Esophagus squamous epithelium (tissue), 4 donors: ENCODE results near the gene NFIB.

Experiments
- POLR2A ChIP-seq, 4 donors: fragments of 450-650 bp; IDR thresholded peaks; one replicate each; pipeline ENCODE4 v1.6.1; 2017; ENCODE audit warnings: antibody characterized with exemption in 4 of 4, mild to moderate bottlenecking in 4 of 4, moderate library complexity in 3 of 4
- TF ChIP-seq, protein P1 (sequence below), 6 experiments: fragments of 450-650 bp in 4 of 6; fragments of 200-600 bp in 2 of 6; sonication (generic) in 2 of 6; IDR thresholded peaks; one replicate each; pipeline ENCODE4 v1.5.1; 2016 to 2019; ENCODE audit warnings: antibody characterized with exemption in 6 of 6, mild to moderate bottlenecking in 4 of 6, moderate library complexity in 4 of 6

DNA sequence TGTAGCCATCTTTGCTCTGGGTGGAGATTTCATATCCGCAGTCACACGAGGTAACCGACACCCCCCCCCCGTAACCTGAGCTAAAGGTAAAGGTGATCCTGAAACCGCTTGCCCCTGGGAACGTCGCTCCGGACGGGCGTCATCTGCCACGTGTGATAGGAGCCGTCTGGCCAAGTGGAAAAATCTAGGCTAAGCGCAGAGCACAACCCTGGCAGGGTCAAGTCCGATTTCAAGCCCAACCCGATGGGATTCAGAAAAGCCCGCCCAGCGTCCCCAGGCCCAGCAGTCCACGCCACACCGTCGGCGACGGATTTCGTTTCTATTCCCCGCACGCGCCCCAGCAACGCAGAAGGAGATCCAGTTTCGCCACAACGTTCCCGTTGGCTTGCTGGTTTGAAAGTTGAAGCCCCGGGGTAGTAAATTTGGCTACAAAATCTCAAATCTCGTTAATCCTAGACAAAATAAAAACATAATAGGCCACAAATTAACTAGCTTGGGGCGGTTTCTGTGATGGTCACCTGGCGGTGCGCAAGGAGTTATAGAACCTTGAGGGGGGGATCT, 32.4 kb upstream of the NFIB start:
- TF ChIP-seq POLR2A (IDR thresholded peaks at IDR 0.05), result no peak
- TF ChIP-seq, protein P1, sequence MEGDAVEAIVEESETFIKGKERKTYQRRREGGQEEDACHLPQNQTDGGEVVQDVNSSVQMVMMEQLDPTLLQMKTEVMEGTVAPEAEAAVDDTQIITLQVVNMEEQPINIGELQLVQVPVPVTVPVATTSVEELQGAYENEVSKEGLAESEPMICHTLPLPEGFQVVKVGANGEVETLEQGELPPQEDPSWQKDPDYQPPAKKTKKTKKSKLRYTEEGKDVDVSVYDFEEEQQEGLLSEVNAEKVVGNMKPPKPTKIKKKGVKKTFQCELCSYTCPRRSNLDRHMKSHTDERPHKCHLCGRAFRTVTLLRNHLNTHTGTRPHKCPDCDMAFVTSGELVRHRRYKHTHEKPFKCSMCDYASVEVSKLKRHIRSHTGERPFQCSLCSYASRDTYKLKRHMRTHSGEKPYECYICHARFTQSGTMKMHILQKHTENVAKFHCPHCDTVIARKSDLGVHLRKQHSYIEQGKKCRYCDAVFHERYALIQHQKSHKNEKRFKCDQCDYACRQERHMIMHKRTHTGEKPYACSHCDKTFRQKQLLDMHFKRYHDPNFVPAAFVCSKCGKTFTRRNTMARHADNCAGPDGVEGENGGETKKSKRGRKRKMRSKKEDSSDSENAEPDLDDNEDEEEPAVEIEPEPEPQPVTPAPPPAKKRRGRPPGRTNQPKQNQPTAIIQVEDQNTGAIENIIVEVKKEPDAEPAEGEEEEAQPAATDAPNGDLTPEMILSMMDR (IDR thresholded peaks at IDR 0.05), result no peak
